ENCODE measurements around the gene LRSAM1. TPM values are rescaled to one million over a fixed set of nuclear protein-coding genes. Genes with fewer than 3 reads are reported as not detected.
"Not testable (repeated sequence)": the region's sequence is repeated elsewhere in the genome, so short reads cannot be mapped to it uniquely, and the experiment has no call there.

Gene LRSAM1
- total RNA-seq, 1 donor from 2014 or later = 17.1 TPM

DNA sequence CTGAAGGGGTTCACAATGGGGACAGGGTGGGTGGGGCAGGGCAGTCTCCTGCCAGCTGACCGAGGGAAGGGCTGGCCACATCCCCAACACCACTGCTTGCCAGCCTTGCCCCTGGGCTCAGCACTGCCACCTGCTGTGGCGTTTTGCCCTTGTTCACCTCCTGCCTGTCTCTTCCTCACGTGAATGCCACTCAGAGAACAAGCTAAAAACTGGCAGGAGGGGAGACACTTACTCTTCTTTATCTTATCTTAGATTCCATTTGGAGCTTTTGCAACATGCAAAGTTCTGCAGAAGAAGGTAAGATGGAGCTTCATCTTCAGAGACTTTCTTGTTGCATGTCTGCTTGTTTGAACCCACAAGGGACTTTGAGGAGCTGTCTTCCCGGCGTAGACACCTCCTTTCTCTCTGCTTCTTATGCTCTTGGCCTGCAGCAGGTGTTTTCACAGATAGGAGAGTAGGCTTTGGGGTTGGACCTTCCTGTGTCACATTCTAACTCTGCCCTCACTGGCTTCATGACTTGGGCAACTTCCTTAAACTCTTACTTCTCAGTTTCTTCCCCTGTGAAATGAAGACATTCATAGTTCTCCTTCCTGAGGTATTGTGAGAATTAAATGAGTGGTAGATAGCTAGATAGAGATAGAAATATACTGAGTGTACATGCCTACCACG lies 4.1 kb downstream of the LRSAM1 start:
- peak; percentile 51 for DNase-seq (ENCODE audit: low read depth)

GRCh38 chr9:127457191-127457878 lies 6.0 kb downstream of the LRSAM1 start:
- DNase-seq (ENCODE audit: low read depth) = peak; percentile 71

- DNase-seq (ENCODE audit: low read depth) = no peak
Measured at GRCh38 chr9:127458921-127459320, 7.6 kb downstream of the LRSAM1 start.

- DNase-seq (ENCODE audit: low read depth) = no peak
Measured at GRCh38 chr9:127463382-127463781, 12.1 kb downstream of the LRSAM1 start.

- DNase-seq (ENCODE audit: low read depth) = no peak
Measured at GRCh38 chr9:127463911-127464310, 12.6 kb downstream of the LRSAM1 start.

DNA sequence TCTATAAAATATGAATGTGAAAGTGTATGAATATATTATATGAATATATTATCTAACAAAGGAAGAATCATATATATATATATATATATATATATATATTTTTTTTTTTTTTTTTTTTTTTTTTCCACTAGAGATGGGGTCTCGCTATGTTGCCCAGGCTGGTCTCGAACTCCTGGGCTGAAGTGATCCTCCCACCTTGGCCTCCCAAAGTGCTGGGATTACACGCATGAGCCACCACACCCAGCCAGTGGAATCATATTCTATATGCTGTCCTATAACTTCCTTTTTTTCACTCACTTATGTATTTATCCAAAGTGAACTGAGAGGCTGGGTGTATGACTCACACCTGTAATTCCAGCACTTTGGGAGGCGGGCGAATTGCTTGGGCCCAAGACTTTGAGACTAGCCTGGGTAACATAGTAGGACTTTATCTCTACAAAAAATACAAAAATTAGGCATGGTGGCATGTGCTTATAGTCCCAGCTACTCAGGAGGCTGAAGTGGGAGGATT lies 15.2 kb downstream of the LRSAM1 start:
- not testable (repeated sequence) for DNase-seq (ENCODE audit: low read depth)

DNA sequence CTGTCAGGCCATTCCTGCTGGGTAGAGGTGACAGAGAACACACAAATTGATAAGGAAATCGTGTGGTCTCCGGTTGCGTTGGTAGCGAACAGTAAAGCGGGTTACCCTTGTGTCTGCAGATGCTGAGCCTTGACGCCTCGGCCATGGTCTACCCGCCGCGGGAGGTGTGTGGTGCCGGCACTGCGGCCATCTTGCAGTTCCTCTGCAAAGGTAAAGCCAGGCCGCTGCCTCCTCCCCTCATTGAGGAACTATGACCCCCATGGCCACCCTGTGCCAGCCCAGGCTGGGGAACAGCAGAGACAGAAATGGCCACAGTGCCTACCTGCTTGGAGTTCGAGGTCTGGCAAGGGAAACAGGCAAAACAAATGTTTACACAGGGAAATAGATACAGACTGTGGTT lies 16.3 kb downstream of the LRSAM1 start:
- DNase-seq (ENCODE audit: low read depth) = no peak

DNA sequence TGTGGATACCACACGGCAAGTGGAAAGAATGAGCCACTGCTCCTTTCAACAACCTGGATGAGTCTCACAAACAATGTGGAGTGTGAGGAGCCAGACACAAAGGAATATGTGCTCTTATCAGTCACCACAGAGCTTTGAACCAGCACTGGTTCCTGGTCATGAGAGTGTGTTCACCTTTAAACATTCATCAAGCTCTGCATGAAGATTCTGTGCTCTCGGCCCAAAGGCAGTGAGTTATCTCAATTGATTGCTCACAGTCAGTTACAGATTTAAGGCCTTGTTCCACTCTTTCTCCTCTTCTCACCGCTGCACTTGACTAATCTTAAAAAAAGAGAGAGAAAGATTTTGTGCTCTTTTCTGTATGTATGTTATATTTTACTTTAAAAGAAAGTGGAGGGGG lies 19.4 kb downstream of the LRSAM1 start:
- no peak for DNase-seq (ENCODE audit: low read depth)

DNA sequence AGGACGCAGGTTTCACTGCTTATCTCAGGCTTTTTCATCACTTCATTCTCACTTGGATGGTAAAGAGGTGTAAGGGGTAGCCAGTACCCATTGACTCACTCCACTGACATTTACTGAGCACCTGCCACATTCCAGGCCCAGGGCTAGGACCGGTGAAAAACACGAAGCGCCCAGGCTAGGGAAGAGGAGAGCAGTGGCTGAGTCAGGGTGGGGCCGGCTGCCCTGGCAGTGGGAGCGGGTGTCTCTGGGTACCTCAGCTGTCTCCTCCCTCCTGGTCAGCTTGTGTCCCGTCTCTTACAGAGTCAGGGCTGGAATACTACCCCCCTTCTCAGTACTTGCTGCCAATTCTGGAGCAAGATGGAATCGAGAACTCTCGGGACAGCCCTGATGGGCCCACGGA lies 22.2 kb downstream of the LRSAM1 start:
- no peak for DNase-seq (ENCODE audit: low read depth)

GRCh38 chr9:127473932-127474331 lies 22.6 kb downstream of the LRSAM1 start:
- DNase-seq (ENCODE audit: low read depth) = no peak

- no peak for DNase-seq (ENCODE audit: low read depth)
Measured at GRCh38 chr9:127474592-127474991, 23.3 kb downstream of the LRSAM1 start.

- DNase-seq (ENCODE audit: low read depth) = no peak
Measured at GRCh38 chr9:127479507-127480081, 28.3 kb downstream of the LRSAM1 start.

GRCh38 chr9:127482662-127483061 lies 31.4 kb downstream of the LRSAM1 start:
- no peak for DNase-seq (ENCODE audit: low read depth)

GRCh38 chr9:127485995-127486394 lies 34.7 kb downstream of the LRSAM1 start:
- no peak for DNase-seq (ENCODE audit: low read depth)

- no peak for DNase-seq (ENCODE audit: low read depth)
Measured at GRCh38 chr9:127488946-127489345, 37.6 kb downstream of the LRSAM1 start.

DNA sequence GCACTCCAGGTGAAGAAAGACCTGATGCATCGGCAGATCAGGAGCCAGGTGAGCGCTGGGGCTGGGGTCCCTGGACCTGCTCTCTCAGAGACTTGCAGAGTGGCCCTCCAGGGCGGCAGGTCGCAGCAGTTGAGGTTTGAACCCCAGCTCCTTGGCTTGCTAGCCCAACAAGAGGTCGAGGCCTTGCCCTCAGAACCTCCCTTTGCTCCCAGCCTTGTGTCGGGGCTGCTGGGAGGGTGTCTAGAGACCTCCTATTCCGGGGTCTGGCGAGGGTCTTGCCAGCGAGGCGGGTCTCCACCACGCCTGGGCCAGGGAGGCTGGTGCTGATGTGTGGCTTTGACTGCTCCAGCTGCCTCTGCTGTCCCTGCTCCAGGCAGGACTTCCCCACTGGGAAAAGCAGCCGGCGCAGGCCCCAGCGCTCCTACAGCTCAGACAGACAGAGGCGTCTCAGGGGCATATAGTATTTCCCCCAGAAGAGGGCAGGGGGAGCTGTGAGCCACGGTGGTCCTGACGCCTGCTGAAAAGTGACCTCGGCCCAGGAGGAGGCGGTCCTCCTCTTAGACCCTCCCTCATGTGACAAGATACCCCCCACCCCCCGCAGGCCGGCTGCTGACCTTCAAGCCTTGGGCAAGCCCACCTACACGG lies 38.3 kb downstream of the LRSAM1 start:
- no peak for DNase-seq (ENCODE audit: low read depth)

GRCh38 chr9:127490535-127491230 lies 39.4 kb downstream of the LRSAM1 start:
- DNase-seq (ENCODE audit: low read depth) = no peak

DNA sequence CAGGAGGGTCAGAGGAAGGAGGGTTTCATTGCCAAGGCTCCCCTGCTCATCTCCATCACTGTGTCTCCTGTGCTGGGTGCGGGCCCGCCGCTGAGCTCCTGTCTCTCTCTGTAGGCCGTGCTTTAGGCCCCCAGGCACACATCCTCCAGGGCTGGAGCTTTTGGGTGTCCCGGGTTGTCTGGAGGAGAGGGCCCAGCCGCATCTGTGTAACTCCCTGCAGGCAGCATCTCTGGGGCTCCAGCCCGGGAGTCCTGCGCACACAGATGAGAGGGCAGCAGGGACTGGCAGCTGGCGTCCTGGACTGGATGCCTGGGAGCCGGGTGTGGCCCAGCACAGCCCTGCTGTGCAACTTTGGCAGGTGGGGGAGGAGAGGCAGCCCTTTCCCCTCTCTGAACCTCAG lies 40.2 kb downstream of the LRSAM1 start:
- no peak for DNase-seq (ENCODE audit: low read depth)

DNA sequence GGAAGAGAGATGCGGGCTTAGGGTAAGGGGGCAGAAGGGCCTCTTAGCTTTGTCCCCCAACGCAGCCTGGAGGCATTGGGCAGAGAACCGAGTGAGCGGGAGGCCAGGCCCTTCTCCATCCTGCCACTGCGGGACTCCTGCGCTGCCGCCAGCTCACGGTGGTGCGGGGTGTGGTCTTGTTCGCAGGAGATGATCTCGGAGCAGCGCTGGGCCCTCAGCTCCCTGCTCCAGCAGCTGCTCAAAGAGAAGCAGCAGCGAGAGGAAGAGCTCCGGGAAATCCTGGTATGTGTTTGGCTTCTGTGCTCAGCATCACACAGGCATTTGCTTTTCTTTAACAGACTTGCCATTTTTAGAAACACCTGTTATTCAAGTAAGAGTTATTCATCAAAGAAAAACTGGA lies 41.3 kb downstream of the LRSAM1 start:
- DNase-seq (ENCODE audit: low read depth) = peak; percentile 49

DNA sequence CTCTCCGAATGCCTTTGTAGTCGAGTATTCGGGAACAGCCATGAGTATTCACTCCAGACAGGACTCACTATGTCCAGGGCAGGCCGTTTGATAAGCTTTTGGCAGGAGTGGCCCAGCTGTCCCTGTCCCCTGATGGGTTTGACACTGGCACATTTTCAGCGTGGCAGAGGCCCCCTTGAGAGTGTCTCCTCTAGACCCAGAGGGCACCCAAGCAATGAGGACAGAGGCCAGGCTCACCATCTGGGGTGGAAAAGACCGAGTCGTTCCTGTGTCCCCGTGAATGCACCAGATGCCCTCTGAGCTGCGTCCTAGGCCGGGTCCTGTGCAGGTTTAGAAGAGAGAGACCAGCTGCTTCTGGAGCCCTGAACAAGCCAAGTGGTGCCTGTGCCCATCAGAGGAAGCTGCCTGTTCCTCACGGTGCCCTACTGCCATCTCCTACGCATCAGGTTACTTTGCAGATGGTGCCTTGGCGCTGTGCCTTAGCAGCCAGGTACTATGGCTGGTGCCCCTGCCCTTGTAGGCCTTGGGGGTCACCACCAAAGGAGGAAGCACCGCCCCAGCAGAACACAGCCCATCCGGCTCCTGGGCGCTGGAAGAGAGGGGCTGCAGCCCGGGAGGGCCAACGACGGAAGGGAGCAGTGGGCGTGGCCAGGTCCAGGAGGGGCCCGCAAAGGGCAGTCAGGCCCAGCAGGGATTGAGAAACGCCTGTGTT lies 42.4 kb downstream of the LRSAM1 start:
- no peak for DNase-seq (ENCODE audit: low read depth)

- DNase-seq (ENCODE audit: low read depth) = no peak
Measured at GRCh38 chr9:127494304-127494702, 43.0 kb downstream of the LRSAM1 start.

Measured in myocyte (in vitro differentiated cells).